SK-N-SH (cell line): ENCODE results near the gene FHOD3. TPM values are rescaled to one million over a fixed set of nuclear protein-coding genes. Genes with fewer than 3 reads are reported as not detected.

Source experiments
- CTCF ChIA-PET: fragments of 300-600, 350-600 bp; formaldehyde crosslinking; extraction: SDS; loops from one replicate; lab custom pipeline; 2021; lab: Yijun Ruan, JAX
- POLR2A ChIA-PET: fragments of 350-600 bp; sonication (Branson Sonifier 250); formaldehyde crosslinking; extraction: SDS; loops from one replicate; lab custom pipeline; 2020; ENCODE audit warnings: antibody characterized with exemption, inconsistent platforms; lab: Yijun Ruan, JAX
- DNase-seq: peaks from one replicate; pipeline ENCODE4 v3.0.0; 2012
- H2AFZ ChIP-seq: fragments of 200-600 bp; sonication (generic); 2 replicates; pipeline ENCODE4 v1.8.1; 2016; ENCODE audit warnings: antibody characterized with exemption, mild to moderate bottlenecking, low read depth
- H3F3A ChIP-seq: fragments of 200-600 bp; sonication (generic); replicated peaks from 2 replicates; pipeline ENCODE3; 2016; ENCODE audit warnings: antibody characterized with exemption, mild to moderate bottlenecking; ENCODE audit not compliant: insufficient read depth
- H3K27ac ChIP-seq, 2 experiments: fragments of 200-500 bp in 1 of 2; fragments of 200-600 bp in 1 of 2; sonication (Bioruptor generic) in 1 of 2; sonication (generic), shearing (Covaris generic) in 1 of 2; 2 replicates each; pipeline versions ENCODE4 v1.5.1 to v1.6.1; 2014 to 2016; ENCODE audit warnings: low read depth in 2 of 2, inconsistent platforms in 1 of 2, low read length in 1 of 2, mild to moderate bottlenecking in 1 of 2, mixed read lengths in 1 of 2
- H3K27me3 ChIP-seq: fragments of 200-600 bp; sonication (generic), shearing (Covaris generic); 2 replicates; pipeline ENCODE4 v1.6.1; 2016; ENCODE audit warnings: mixed run types; ENCODE audit not compliant: insufficient read depth
- H3K36me3 ChIP-seq, 2 experiments: fragments of 200-500 bp in 1 of 2; fragments of 200-600 bp in 1 of 2; sonication (Bioruptor generic) in 1 of 2; sonication (generic) in 1 of 2; replicated peaks in 1 of 2; 2 replicates each; pipeline versions ENCODE3 to v1.5.1; 2014 to 2016; ENCODE audit warnings: low read length in 1 of 2, mild to moderate bottlenecking in 1 of 2; ENCODE audit not compliant: insufficient read depth in 2 of 2, control insufficient read depth in 1 of 2
- H3K4me1 ChIP-seq, 2 experiments: fragments of 200-500 bp in 1 of 2; fragments of 200-600 bp in 1 of 2; sonication (Bioruptor generic) in 1 of 2; sonication (generic), shearing (Covaris generic) in 1 of 2; 2 replicates each; pipeline versions ENCODE4 v1.5.1 to v1.6.1; 2014 to 2016; ENCODE audit warnings: low read depth in 1 of 2, low read length in 1 of 2, mixed run types in 1 of 2; ENCODE audit not compliant: insufficient read depth in 2 of 2, control insufficient read depth in 1 of 2
- H3K4me2 ChIP-seq: fragments of 200-600 bp; sonication (generic), shearing (Covaris generic); 2 replicates; pipeline ENCODE4 v1.6.1; 2017; ENCODE audit warnings: mixed run types
- H3K4me3 ChIP-seq, 2 experiments: fragments of 200-500 bp in 1 of 2; fragments of 200-600 bp in 1 of 2; sonication (Bioruptor generic) in 1 of 2; sonication (generic), shearing (Covaris generic) in 1 of 2; 2 replicates each; pipeline versions ENCODE4 v1.5.1 to v1.8.1; 2014 to 2016; ENCODE audit warnings: low read depth in 2 of 2, inconsistent platforms in 1 of 2, low read length in 1 of 2, mild to moderate bottlenecking in 1 of 2, mixed read lengths in 1 of 2, moderate library complexity in 1 of 2
- H3K79me2 ChIP-seq: fragments of 200-600 bp; sonication (generic); 2 replicates; pipeline ENCODE4 v1.8.1; 2017; ENCODE audit warnings: mild to moderate bottlenecking; ENCODE audit not compliant: insufficient read depth
- H3K9ac ChIP-seq: fragments of 200-600 bp; sonication (generic); 2 replicates; pipeline ENCODE4 v1.6.1; 2017; ENCODE audit warnings: mixed run types
- H3K9me2 ChIP-seq: fragments of 200-600 bp; sonication (generic); 2 replicates; pipeline ENCODE4 v1.6.1; 2017; ENCODE audit warnings: mixed run types
- H3K9me3 ChIP-seq: fragments of 200-600 bp; sonication (generic); 2 replicates; pipeline ENCODE4 v1.6.1; 2017; ENCODE audit warnings: mixed run types, mild to moderate bottlenecking, moderate library complexity
- H4K20me1 ChIP-seq: fragments of 200-600 bp; sonication (generic); 2 replicates; pipeline ENCODE4 v1.6.1; 2017; ENCODE audit warnings: mild to moderate bottlenecking, mixed run types; ENCODE audit not compliant: insufficient read depth
- CHD2 ChIP-seq: fragments of 150-350 bp; IDR thresholded peaks from 2 replicates; pipeline ENCODE4 v1.6.1; 2018; ENCODE audit warnings: low read length; ENCODE audit not compliant: partially characterized antibody
- FOSL2 ChIP-seq: IDR thresholded peaks from 2 replicates; pipeline ENCODE4 v1.4.0; 2012; ENCODE audit warnings: low read depth, mild to moderate bottlenecking, moderate library complexity, borderline replicate concordance
- FOXM1 ChIP-seq: IDR thresholded peaks from 2 replicates; pipeline ENCODE4 v1.4.0; 2012; ENCODE audit warnings: low read depth, mild to moderate bottlenecking
- GATA2 ChIP-seq: sonication (generic); formaldehyde crosslinking; IDR thresholded peaks from 2 replicates; pipeline ENCODE4 v1.5.0; 2020; ENCODE audit warnings: mild to moderate bottlenecking, missing genetic modification reagents
- NRF1 ChIP-seq: IDR thresholded peaks from 2 replicates; pipeline ENCODE4 v1.6.1; 2012; ENCODE audit warnings: low read depth, mild to moderate bottlenecking, low read length
- POLR2AphosphoS5 ChIP-seq: IDR thresholded peaks from 2 replicates; pipeline ENCODE4 v1.6.1; 2012; ENCODE audit warnings: low read depth, low read length
- REST ChIP-seq: IDR thresholded peaks from 2 replicates; pipeline ENCODE4 v1.6.1; 2012; ENCODE audit warnings: mild to moderate bottlenecking, low read depth, low read length, moderate library complexity
- RXRA ChIP-seq: IDR thresholded peaks from 2 replicates; pipeline ENCODE4 v1.4.0; 2012; ENCODE audit warnings: low read depth, mild to moderate bottlenecking, borderline replicate concordance
- SIN3A ChIP-seq: IDR thresholded peaks from 2 replicates; pipeline ENCODE4 v1.6.1; 2012; ENCODE audit warnings: low read depth, mild to moderate bottlenecking, low read length, moderate library complexity, borderline replicate concordance
- SMC3 ChIP-seq: IDR thresholded peaks from 2 replicates; pipeline ENCODE4 v1.6.1; 2012; ENCODE audit warnings: low read depth, low read length, improper control_type of control experiment
- TCF12 ChIP-seq: IDR thresholded peaks from 2 replicates; pipeline ENCODE4 v1.4.0; 2012
- TEAD4 ChIP-seq: IDR thresholded peaks from 2 replicates; pipeline ENCODE4 v1.4.0; 2012; ENCODE audit warnings: mild to moderate bottlenecking, borderline replicate concordance; ENCODE audit not compliant: insufficient read depth
- USF1 ChIP-seq: IDR thresholded peaks from 2 replicates; pipeline ENCODE4 v1.4.0; 2012; ENCODE audit warnings: low read depth, borderline replicate concordance
- USF2 ChIP-seq: fragments of 150-350 bp; IDR thresholded peaks from 2 replicates; pipeline ENCODE4 v1.6.1; 2017; ENCODE audit warnings: antibody characterized with exemption, low read length, low read depth, borderline replicate concordance
- ZBTB33 ChIP-seq: IDR thresholded peaks from 2 replicates; pipeline ENCODE4 v1.4.0; 2012; ENCODE audit warnings: low read depth, borderline replicate concordance
- polyA plus RNA-seq, 3 experiments: library from polyadenylated mRNA; depleted of rRNA; stranded (reverse); fragments of >200 nt; gene quantifications; 2 replicates each; pipeline ENCODE4 v1.2.3, GENCODE V29; 2012

The FHOD3 gene
- polyA plus RNA-seq, 1 of the 3 experiments (the other 2 are of a cell fraction), result 10.9 TPM

GRCh38 chr18:36341944-36342343, 44.4 kb downstream of the FHOD3 start:
- Histone ChIP-seq H3K36me3 (no peaks in the 10 kb centered on the region), H4K20me1 (no peaks in the 10 kb centered on the region), H3K4me1 (peaks cover 0 to 22% of the 10 kb centered on the region in 2 experiments; a peak in 2 of 4 replicates), H3K4me3 (no peak overlapping the region), H3F3A (no peaks in the 10 kb centered on the region), H3K9ac (no peak overlapping the region), H3K9me2 (no peaks in the 10 kb centered on the region), H3K27ac (no peak overlapping the region), H3K27me3 (no peaks in the 10 kb centered on the region), H2AFZ (no peak overlapping the region), H3K9me3 (0 out of 2 replicates have a peak, but pooled peaks cover 6% of the 10 kb centered on the region)
- CTCF ChIA-PET, result no interaction called here
- DNase-seq, result no peak
- TF ChIP-seq CHD2, result no peak
- TF ChIP-seq ZBTB33, result no peak
- TF ChIP-seq USF1, result no peak
- no peak for TF ChIP-seq RXRA
- TF ChIP-seq SIN3A, result no peak
- TF ChIP-seq TEAD4, result no peak
- TF ChIP-seq FOXM1, result no peak
- no peak for TF ChIP-seq GATA2 (CRISPR knock-in tag)
- no peak for TF ChIP-seq FOSL2
- TF ChIP-seq SMC3, result no peak
- TF ChIP-seq POLR2AphosphoS5, result no peak
- TF ChIP-seq TCF12, result no peak
- TF ChIP-seq REST, result no peak
- TF ChIP-seq NRF1, result no peak
- no peak for TF ChIP-seq USF2
- TF ChIP-seq, all 33 proteins: peak for 0
- POLR2A ChIA-PET, result no interaction called here
- Histone ChIP-seq H3K4me2 (no peak overlapping the region), H3K79me2 (no peaks in the 10 kb centered on the region)
